HCT116 (cell line): ENCODE results near the gene MMP28. TPM values are rescaled to one million over a fixed set of nuclear protein-coding genes. Genes with fewer than 3 reads are reported as not detected.

Experiments
- ATAC-seq: fragments of 200-7000 bp; cut with Tn5 transposase; 2 replicates; pipeline ENCODE4 v1.9.1; 2020; ENCODE audit warnings: mild to moderate bottlenecking, moderate library complexity
- BruUV-seq: library from RNA; stranded (reverse); fragments of 400-500 nt; replicated peaks from 2 replicates; lab custom pipeline; 2021; lab: Mats Ljungman, UMichigan
- CTCF ChIA-PET: fragments of 300-600 bp; sonication (Branson Sonifier 250); formaldehyde crosslinking; loops from one replicate; lab custom pipeline; 2021; ENCODE audit warnings: antibody characterized with exemption; lab: Charles Lee
- POLR2A ChIA-PET: fragments of 300-600, 350-600 bp; sonication (Branson Sonifier 250); formaldehyde crosslinking; loops from one replicate; lab custom pipeline; 2021; ENCODE audit warnings: antibody characterized with exemption; lab: Charles Lee
- RAD21 ChIA-PET, 2 experiments: fragments of 300-600 bp; sonication (Branson Sonifier 250); formaldehyde crosslinking; loops; one replicate each; lab custom pipeline; 2023; ENCODE audit warnings: low total read pairs in 2 of 2; ENCODE audit not compliant: uncharacterized antibody in 2 of 2, unreplicated experiment in 2 of 2, low non-redundant PET in 1 of 2; lab: Charles Lee
- DNase-seq: peaks from one replicate; pipeline ENCODE4 v3.0.0-alpha.2; 2010; ENCODE audit warnings: low read depth, low spot score
- H2AFZ ChIP-seq: fragments of 200-600 bp; shearing (Covaris generic), sonication (generic); 2 replicates; pipeline ENCODE4 v1.6.1; 2017; ENCODE audit warnings: low read depth, mixed run types, mixed read lengths, antibody characterized with exemption, low read length; ENCODE audit not compliant: poor library complexity, severe bottlenecking
- H3K27ac ChIP-seq: 2 replicates; pipeline ENCODE4 v1.5.1; 2012; ENCODE audit warnings: low read depth, low read length
- H3K27me3 ChIP-seq: fragments of 200-600 bp; sonication (generic); 2 replicates; pipeline ENCODE4 v1.6.1; 2016; ENCODE audit warnings: mixed run types, low read length, mixed read lengths; ENCODE audit not compliant: insufficient read depth
- H3K36me3 ChIP-seq, 2 experiments: fragments of 200-500 bp in 1 of 2; fragments of 200-600 bp in 1 of 2; sonication (Bioruptor generic) in 1 of 2; sonication (generic) in 1 of 2; 2 replicates each; pipeline versions ENCODE4 v1.5.1 to v1.6.1; 2014 to 2016; ENCODE audit warnings: low read length in 2 of 2, inconsistent platforms in 1 of 2, mixed read lengths in 1 of 2, mixed run types in 1 of 2; ENCODE audit not compliant: insufficient read depth in 2 of 2, control insufficient read depth in 1 of 2
- H3K4me1 ChIP-seq, 2 experiments: fragments of 200-600 bp in 1 of 2; sonication (generic) in 1 of 2; 2 replicates each; pipeline versions ENCODE4 v1.5.1 to v1.6.1; 2012 to 2017; ENCODE audit warnings: low read length in 2 of 2, inconsistent platforms in 1 of 2, mild to moderate bottlenecking in 1 of 2, mixed read lengths in 1 of 2, mixed run types in 1 of 2, moderate library complexity in 1 of 2; ENCODE audit not compliant: insufficient read depth in 2 of 2, control insufficient read depth in 1 of 2
- H3K4me2 ChIP-seq: fragments of 200-600 bp; sonication (generic); 2 replicates; pipeline ENCODE4 v1.6.1; 2017; ENCODE audit warnings: mixed run types, low read length, mixed read lengths
- H3K4me3 ChIP-seq, 2 experiments: fragments of 200-600 bp in 1 of 2; sonication (generic) in 1 of 2; replicated peaks in 1 of 2; 2 replicates each; pipeline ENCODE4 v1.5.1; 2011 to 2016; ENCODE audit warnings: low read length in 2 of 2, control low read depth in 1 of 2, low read depth in 1 of 2, mild to moderate bottlenecking in 1 of 2, mixed read lengths in 1 of 2, mixed run types in 1 of 2
- H3K79me2 ChIP-seq: fragments of 200-600 bp; sonication (generic); 2 replicates; pipeline ENCODE4 v1.6.1; 2017; ENCODE audit warnings: mild to moderate bottlenecking, mixed run types, low read length, moderate library complexity, mixed read lengths; ENCODE audit not compliant: insufficient read depth
- H3K9ac ChIP-seq: fragments of 200-600 bp; sonication (generic); 2 replicates; pipeline ENCODE4 v1.6.1; 2016; ENCODE audit warnings: low read length, mixed read lengths
- H3K9me2 ChIP-seq: fragments of 200-600 bp; sonication (generic), shearing (Covaris generic); 2 replicates; pipeline ENCODE4 v1.6.1; 2017; ENCODE audit warnings: mixed run types, mild to moderate bottlenecking, moderate library complexity; ENCODE audit not compliant: insufficient read depth
- H3K9me3 ChIP-seq, 2 experiments: fragments of 200-500 bp in 1 of 2; fragments of 200-600 bp in 1 of 2; sonication (Bioruptor generic) in 1 of 2; sonication (generic) in 1 of 2; 2 replicates each; pipeline ENCODE4 v1.6.1; 2014 to 2017; ENCODE audit warnings: low read length in 2 of 2, mixed read lengths in 2 of 2, inconsistent platforms in 1 of 2, low read depth in 1 of 2, mild to moderate bottlenecking in 1 of 2, mixed run types in 1 of 2, moderate library complexity in 1 of 2; ENCODE audit not compliant: control insufficient read depth in 1 of 2, insufficient read depth in 1 of 2
- H4K20me1 ChIP-seq: fragments of 200-600 bp; sonication (generic), shearing (Covaris generic); 2 replicates; pipeline ENCODE4 v1.6.1; 2017; ENCODE audit warnings: mixed run types, mild to moderate bottlenecking, moderate library complexity; ENCODE audit not compliant: insufficient read depth
- EGR1 ChIP-seq: IDR thresholded peaks from 2 replicates; pipeline ENCODE4 v1.6.1; 2012; ENCODE audit warnings: low read depth
- FOSL1 ChIP-seq: IDR thresholded peaks from 2 replicates; pipeline ENCODE4 v1.6.1; 2012; ENCODE audit warnings: low read depth
- POLR2A ChIP-seq: IDR thresholded peaks from 2 replicates; pipeline ENCODE4 v1.7.0; 2011; ENCODE audit warnings: borderline replicate concordance; ENCODE audit not compliant: insufficient read depth, insufficient read length; ENCODE audit errors: extremely low read depth
- SRF ChIP-seq: IDR thresholded peaks from 2 replicates; pipeline ENCODE4 v1.6.1; 2012; ENCODE audit warnings: low read depth
- YY1 ChIP-seq: IDR thresholded peaks from 2 replicates; pipeline ENCODE4 v1.6.1; 2011; ENCODE audit warnings: low read length, low read depth, moderate library complexity, mild to moderate bottlenecking; ENCODE audit not compliant: insufficient replicate concordance; ENCODE audit errors: extremely low read depth
- ZFX ChIP-seq: fragments of 450-650 bp; IDR thresholded peaks from 2 replicates; pipeline ENCODE4 v1.6.1; 2017
- ZNF274 ChIP-seq: fragments of 200-500 bp; sonication (Bioruptor generic); IDR thresholded peaks from 2 replicates; pipeline ENCODE4 v1.6.1; 2014; ENCODE audit warnings: mild to moderate bottlenecking, low read depth, low read length, inconsistent platforms
- intact Hi-C: fragments of 100-400 bp; cut with micrococcal nuclease; formaldehyde crosslinking; loops from 2 replicates; pipeline ENCODE4 v1.10.0; 2022
- total RNA-seq: library from RNA; stranded (reverse); gene quantifications from one replicate; pipeline ENCODE4 v1.2.1, GENCODE V29; 2021; ENCODE audit not compliant: unreplicated experiment
- TF ChIP-seq, protein P1 (sequence below): IDR thresholded peaks from 2 replicates; pipeline ENCODE4 v1.6.1; 2012; ENCODE audit warnings: low read depth
- TF ChIP-seq, protein P2 (sequence below): IDR thresholded peaks from 2 replicates; pipeline ENCODE4 v1.6.1; 2011; ENCODE audit warnings: mild to moderate bottlenecking, low read length, moderate library complexity; ENCODE audit not compliant: insufficient replicate concordance; ENCODE audit errors: extremely low read depth

MMP28 gene
- total RNA-seq, 1 experiment from 2014 or later = 2.6 TPM

DNA sequence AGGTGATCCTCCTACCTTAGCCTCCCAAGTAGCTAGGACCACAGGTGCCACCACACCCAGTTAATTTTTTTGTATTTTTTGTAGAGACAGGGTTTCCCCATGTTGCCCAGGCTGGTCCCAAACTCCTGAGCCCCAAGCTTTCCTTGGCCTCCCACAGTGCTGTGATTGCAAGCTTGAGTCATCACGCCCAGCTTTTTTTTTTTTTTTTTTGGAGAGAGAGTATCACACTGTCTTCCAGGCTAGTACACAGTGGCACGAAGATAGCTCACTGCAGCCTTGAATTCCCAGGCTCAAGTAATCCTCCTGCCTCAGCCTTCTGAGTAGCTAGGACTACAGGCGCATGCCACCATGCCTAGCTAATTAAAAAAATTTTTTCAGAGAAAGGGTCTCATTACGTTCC is 46.1 kb upstream of the MMP28 start:
- H3K27ac ChIP-seq = no peak overlapping the region
- H2AFZ ChIP-seq = no peak overlapping the region
- peaks cover 8% of the 10 kb centered on the region; the same call in 1 of the 2 replicates for H4K20me1 ChIP-seq
- BruUV-seq = no TSS peak
- peaks cover 69 to 75% of the 10 kb centered on the region in 2 experiments for H3K36me3 ChIP-seq
- POLR2A ChIA-PET = interaction anchor here (0.9 kb wide), 1 partner anchor 32 kb away, joined by 5 read pairs; the partner anchor contains the start of gene TAF15
- intact Hi-C loops = loop anchor here (10.0 kb wide), 1 partner anchor 313 kb away; no protein-coding TSS in a partner anchor
- H3K4me2 ChIP-seq = no peak overlapping the region
- no peak overlapping the region for H3K4me3 ChIP-seq
- no peaks in the 10 kb centered on the region for H3K9me3 ChIP-seq
- H3K4me1 ChIP-seq = no peaks in the 10 kb centered on the region
- no peaks in the 10 kb centered on the region for H3K9me2 ChIP-seq
- CTCF ChIA-PET = no interaction called here
- no peak overlapping the region for H3K9ac ChIP-seq
- DNase-seq (no peak), ATAC-seq (no peak)
- peaks cover 70% of the 10 kb centered on the region for H3K79me2 ChIP-seq
- no peaks in the 10 kb centered on the region for H3K27me3 ChIP-seq
- TF ChIP-seq, protein P1, sequence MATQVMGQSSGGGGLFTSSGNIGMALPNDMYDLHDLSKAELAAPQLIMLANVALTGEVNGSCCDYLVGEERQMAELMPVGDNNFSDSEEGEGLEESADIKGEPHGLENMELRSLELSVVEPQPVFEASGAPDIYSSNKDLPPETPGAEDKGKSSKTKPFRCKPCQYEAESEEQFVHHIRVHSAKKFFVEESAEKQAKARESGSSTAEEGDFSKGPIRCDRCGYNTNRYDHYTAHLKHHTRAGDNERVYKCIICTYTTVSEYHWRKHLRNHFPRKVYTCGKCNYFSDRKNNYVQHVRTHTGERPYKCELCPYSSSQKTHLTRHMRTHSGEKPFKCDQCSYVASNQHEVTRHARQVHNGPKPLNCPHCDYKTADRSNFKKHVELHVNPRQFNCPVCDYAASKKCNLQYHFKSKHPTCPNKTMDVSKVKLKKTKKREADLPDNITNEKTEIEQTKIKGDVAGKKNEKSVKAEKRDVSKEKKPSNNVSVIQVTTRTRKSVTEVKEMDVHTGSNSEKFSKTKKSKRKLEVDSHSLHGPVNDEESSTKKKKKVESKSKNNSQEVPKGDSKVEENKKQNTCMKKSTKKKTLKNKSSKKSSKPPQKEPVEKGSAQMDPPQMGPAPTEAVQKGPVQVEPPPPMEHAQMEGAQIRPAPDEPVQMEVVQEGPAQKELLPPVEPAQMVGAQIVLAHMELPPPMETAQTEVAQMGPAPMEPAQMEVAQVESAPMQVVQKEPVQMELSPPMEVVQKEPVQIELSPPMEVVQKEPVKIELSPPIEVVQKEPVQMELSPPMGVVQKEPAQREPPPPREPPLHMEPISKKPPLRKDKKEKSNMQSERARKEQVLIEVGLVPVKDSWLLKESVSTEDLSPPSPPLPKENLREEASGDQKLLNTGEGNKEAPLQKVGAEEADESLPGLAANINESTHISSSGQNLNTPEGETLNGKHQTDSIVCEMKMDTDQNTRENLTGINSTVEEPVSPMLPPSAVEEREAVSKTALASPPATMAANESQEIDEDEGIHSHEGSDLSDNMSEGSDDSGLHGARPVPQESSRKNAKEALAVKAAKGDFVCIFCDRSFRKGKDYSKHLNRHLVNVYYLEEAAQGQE = no peak
- TF ChIP-seq FOSL1 (no peak), ZNF274 (no peak), ZFX (no peak)
- RAD21 ChIA-PET = interaction anchor here in 1 of 2 experiments (0.6 kb wide), 1 partner anchor 11 kb away, joined by 5 read pairs; no protein-coding TSS in a partner anchor

DNA sequence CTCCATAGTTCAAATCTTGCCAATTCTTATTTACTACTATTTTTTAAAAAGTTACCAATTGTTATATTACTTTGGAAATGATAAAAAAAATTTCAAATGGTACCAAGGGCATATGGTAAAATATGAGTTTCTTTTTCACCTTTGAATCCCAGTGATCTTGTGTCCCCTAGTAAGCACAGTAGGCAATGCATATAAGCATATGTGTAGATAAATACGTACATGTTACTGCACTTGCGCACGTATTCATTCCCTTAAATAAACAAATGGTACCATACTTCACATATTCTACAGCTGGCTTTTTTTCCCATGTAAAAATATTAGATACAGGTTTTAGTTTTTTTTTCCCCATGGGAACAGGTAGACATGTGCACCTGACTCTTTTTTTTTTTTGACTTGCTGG is 45.7 kb upstream of the MMP28 start:
- H3K9me2 ChIP-seq = no peaks in the 10 kb centered on the region
- intact Hi-C loops = loop anchor here (10.0 kb wide), 1 partner anchor 314 kb away; no protein-coding TSS in a partner anchor
- no peaks in the 10 kb centered on the region for H3K27me3 ChIP-seq
- BruUV-seq = no TSS peak
- DNase-seq (no peak), ATAC-seq (no peak)
- no peak overlapping the region for H2AFZ ChIP-seq
- H3K4me3 ChIP-seq = no peak overlapping the region
- peaks cover 8% of the 10 kb centered on the region for H4K20me1 ChIP-seq
- POLR2A ChIA-PET = interaction anchor here (0.9 kb wide), 1 partner anchor 32 kb away, joined by 5 read pairs; the partner anchor contains the start of gene TAF15
- H3K36me3 ChIP-seq = peaks cover 69 to 75% of the 10 kb centered on the region in 2 experiments
- H3K4me2 ChIP-seq = no peak overlapping the region
- H3K9me3 ChIP-seq = no peaks in the 10 kb centered on the region
- CTCF ChIA-PET = no interaction called here
- RAD21 ChIA-PET = no interaction called here
- H3K9ac ChIP-seq = no peak overlapping the region
- H3K4me1 ChIP-seq = no peaks in the 10 kb centered on the region
- H3K79me2 ChIP-seq = peaks cover 70% of the 10 kb centered on the region
- no peak overlapping the region for H3K27ac ChIP-seq
- TF ChIP-seq POLR2A (no peak), EGR1 (no peak), SRF (no peak), YY1 (no peak)
- TF ChIP-seq, protein P2, sequence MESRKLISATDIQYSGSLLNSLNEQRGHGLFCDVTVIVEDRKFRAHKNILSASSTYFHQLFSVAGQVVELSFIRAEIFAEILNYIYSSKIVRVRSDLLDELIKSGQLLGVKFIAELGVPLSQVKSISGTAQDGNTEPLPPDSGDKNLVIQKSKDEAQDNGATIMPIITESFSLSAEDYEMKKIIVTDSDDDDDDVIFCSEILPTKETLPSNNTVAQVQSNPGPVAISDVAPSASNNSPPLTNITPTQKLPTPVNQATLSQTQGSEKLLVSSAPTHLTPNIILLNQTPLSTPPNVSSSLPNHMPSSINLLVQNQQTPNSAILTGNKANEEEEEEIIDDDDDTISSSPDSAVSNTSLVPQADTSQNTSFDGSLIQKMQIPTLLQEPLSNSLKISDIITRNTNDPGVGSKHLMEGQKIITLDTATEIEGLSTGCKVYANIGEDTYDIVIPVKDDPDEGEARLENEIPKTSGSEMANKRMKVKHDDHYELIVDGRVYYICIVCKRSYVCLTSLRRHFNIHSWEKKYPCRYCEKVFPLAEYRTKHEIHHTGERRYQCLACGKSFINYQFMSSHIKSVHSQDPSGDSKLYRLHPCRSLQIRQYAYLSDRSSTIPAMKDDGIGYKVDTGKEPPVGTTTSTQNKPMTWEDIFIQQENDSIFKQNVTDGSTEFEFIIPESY = no peak
- TF ChIP-seq, protein P1 = no peak
